SK-N-SH (cell line): Measurements from ENCODE around the gene PRKN. TPM values are rescaled to one million over a fixed set of nuclear protein-coding genes. Genes with fewer than 3 reads are reported as not detected.

Experiments used
- CTCF ChIA-PET: fragments of 300-600, 350-600 bp; formaldehyde crosslinking; extraction: SDS; loops from one replicate; lab custom pipeline; 2021; lab: Yijun Ruan, JAX
- POLR2A ChIA-PET: fragments of 350-600 bp; sonication (Branson Sonifier 250); formaldehyde crosslinking; extraction: SDS; loops from one replicate; lab custom pipeline; 2020; ENCODE audit warnings: antibody characterized with exemption, inconsistent platforms; lab: Yijun Ruan, JAX
- DNase-seq: peaks from one replicate; pipeline ENCODE4 v3.0.0; 2012
- H2AFZ ChIP-seq: fragments of 200-600 bp; sonication (generic); 2 replicates; pipeline ENCODE4 v1.8.1; 2016; ENCODE audit warnings: antibody characterized with exemption, mild to moderate bottlenecking, low read depth
- H3F3A ChIP-seq: fragments of 200-600 bp; sonication (generic); replicated peaks from 2 replicates; pipeline ENCODE3; 2016; ENCODE audit warnings: antibody characterized with exemption, mild to moderate bottlenecking; ENCODE audit not compliant: insufficient read depth
- H3K27ac ChIP-seq, 2 experiments: fragments of 200-500 bp in 1 of 2; fragments of 200-600 bp in 1 of 2; sonication (Bioruptor generic) in 1 of 2; sonication (generic), shearing (Covaris generic) in 1 of 2; 2 replicates each; pipeline versions ENCODE4 v1.5.1 to v1.6.1; 2014 to 2016; ENCODE audit warnings: low read depth in 2 of 2, inconsistent platforms in 1 of 2, low read length in 1 of 2, mild to moderate bottlenecking in 1 of 2, mixed read lengths in 1 of 2
- H3K27me3 ChIP-seq: fragments of 200-600 bp; sonication (generic), shearing (Covaris generic); 2 replicates; pipeline ENCODE4 v1.6.1; 2016; ENCODE audit warnings: mixed run types; ENCODE audit not compliant: insufficient read depth
- H3K36me3 ChIP-seq, 2 experiments: fragments of 200-500 bp in 1 of 2; fragments of 200-600 bp in 1 of 2; sonication (Bioruptor generic) in 1 of 2; sonication (generic) in 1 of 2; replicated peaks in 1 of 2; 2 replicates each; pipeline versions ENCODE3 to v1.5.1; 2014 to 2016; ENCODE audit warnings: low read length in 1 of 2, mild to moderate bottlenecking in 1 of 2; ENCODE audit not compliant: insufficient read depth in 2 of 2, control insufficient read depth in 1 of 2
- H3K4me1 ChIP-seq, 2 experiments: fragments of 200-500 bp in 1 of 2; fragments of 200-600 bp in 1 of 2; sonication (Bioruptor generic) in 1 of 2; sonication (generic), shearing (Covaris generic) in 1 of 2; 2 replicates each; pipeline versions ENCODE4 v1.5.1 to v1.6.1; 2014 to 2016; ENCODE audit warnings: low read depth in 1 of 2, low read length in 1 of 2, mixed run types in 1 of 2; ENCODE audit not compliant: insufficient read depth in 2 of 2, control insufficient read depth in 1 of 2
- H3K4me2 ChIP-seq: fragments of 200-600 bp; sonication (generic), shearing (Covaris generic); 2 replicates; pipeline ENCODE4 v1.6.1; 2017; ENCODE audit warnings: mixed run types
- H3K4me3 ChIP-seq, 2 experiments: fragments of 200-500 bp in 1 of 2; fragments of 200-600 bp in 1 of 2; sonication (Bioruptor generic) in 1 of 2; sonication (generic), shearing (Covaris generic) in 1 of 2; 2 replicates each; pipeline versions ENCODE4 v1.5.1 to v1.8.1; 2014 to 2016; ENCODE audit warnings: low read depth in 2 of 2, inconsistent platforms in 1 of 2, low read length in 1 of 2, mild to moderate bottlenecking in 1 of 2, mixed read lengths in 1 of 2, moderate library complexity in 1 of 2
- H3K79me2 ChIP-seq: fragments of 200-600 bp; sonication (generic); 2 replicates; pipeline ENCODE4 v1.8.1; 2017; ENCODE audit warnings: mild to moderate bottlenecking; ENCODE audit not compliant: insufficient read depth
- H3K9ac ChIP-seq: fragments of 200-600 bp; sonication (generic); 2 replicates; pipeline ENCODE4 v1.6.1; 2017; ENCODE audit warnings: mixed run types
- H3K9me2 ChIP-seq: fragments of 200-600 bp; sonication (generic); 2 replicates; pipeline ENCODE4 v1.6.1; 2017; ENCODE audit warnings: mixed run types
- H3K9me3 ChIP-seq: fragments of 200-600 bp; sonication (generic); 2 replicates; pipeline ENCODE4 v1.6.1; 2017; ENCODE audit warnings: mixed run types, mild to moderate bottlenecking, moderate library complexity
- H4K20me1 ChIP-seq: fragments of 200-600 bp; sonication (generic); 2 replicates; pipeline ENCODE4 v1.6.1; 2017; ENCODE audit warnings: mild to moderate bottlenecking, mixed run types; ENCODE audit not compliant: insufficient read depth
- CHD2 ChIP-seq: fragments of 150-350 bp; IDR thresholded peaks from 2 replicates; pipeline ENCODE4 v1.6.1; 2018; ENCODE audit warnings: low read length; ENCODE audit not compliant: partially characterized antibody
- ELF1 ChIP-seq: IDR thresholded peaks from 2 replicates; pipeline ENCODE4 v1.4.0; 2012
- FOXJ3 ChIP-seq: sonication (generic); formaldehyde crosslinking; IDR thresholded peaks from 2 replicates; pipeline ENCODE4 v1.5.1; 2020; ENCODE audit warnings: mild to moderate bottlenecking, missing genetic modification reagents
- FOXM1 ChIP-seq: IDR thresholded peaks from 2 replicates; pipeline ENCODE4 v1.4.0; 2012; ENCODE audit warnings: low read depth, mild to moderate bottlenecking
- GATA2 ChIP-seq: sonication (generic); formaldehyde crosslinking; IDR thresholded peaks from 2 replicates; pipeline ENCODE4 v1.5.0; 2020; ENCODE audit warnings: mild to moderate bottlenecking, missing genetic modification reagents
- JUND ChIP-seq: IDR thresholded peaks from 2 replicates; pipeline ENCODE4 v1.4.0; 2012
- MEF2A ChIP-seq: IDR thresholded peaks from 2 replicates; pipeline ENCODE4 v1.4.0; 2012; ENCODE audit warnings: low read depth, borderline replicate concordance
- NRF1 ChIP-seq: IDR thresholded peaks from 2 replicates; pipeline ENCODE4 v1.6.1; 2012; ENCODE audit warnings: low read depth, mild to moderate bottlenecking, low read length
- POLR2AphosphoS5 ChIP-seq: IDR thresholded peaks from 2 replicates; pipeline ENCODE4 v1.6.1; 2012; ENCODE audit warnings: low read depth, low read length
- RFX5 ChIP-seq: IDR thresholded peaks from 2 replicates; pipeline ENCODE4 v1.6.1; 2012; ENCODE audit warnings: mild to moderate bottlenecking, improper control_type of control experiment, low read length
- TAF1 ChIP-seq: IDR thresholded peaks from 2 replicates; pipeline ENCODE4 v1.6.1; 2012; ENCODE audit warnings: low read depth, mild to moderate bottlenecking, low read length, moderate library complexity, borderline replicate concordance
- TEAD4 ChIP-seq: IDR thresholded peaks from 2 replicates; pipeline ENCODE4 v1.4.0; 2012; ENCODE audit warnings: mild to moderate bottlenecking, borderline replicate concordance; ENCODE audit not compliant: insufficient read depth
- YY1 ChIP-seq: IDR thresholded peaks from 2 replicates; pipeline ENCODE4 v1.4.0; 2012; ENCODE audit warnings: low read depth, mild to moderate bottlenecking
- WGBS: methylation state at CpG from one replicate; pipeline ENCODE4 v1.1.6; 2017; ENCODE audit warnings: low lambda C conversion rate; 5-methylcytosine and 5-hydroxymethylcytosine counted together
- polyA plus RNA-seq, 3 experiments: library from polyadenylated mRNA; depleted of rRNA; stranded (reverse); fragments of >200 nt; gene quantifications; 2 replicates each; pipeline ENCODE4 v1.2.3, GENCODE V29; 2012
- TF ChIP-seq, protein P1 (sequence below): IDR thresholded peaks from 2 replicates; pipeline ENCODE4 v1.6.1; 2012; ENCODE audit warnings: mild to moderate bottlenecking, low read depth, low read length, moderate library complexity
- TF ChIP-seq, protein P2 (sequence below): fragments of 200-600 bp; sonication (generic); IDR thresholded peaks from 2 replicates; pipeline ENCODE4 v1.6.1; 2017; ENCODE audit warnings: antibody characterized with exemption, mild to moderate bottlenecking, moderate library complexity

PRKN gene
- polyA plus RNA-seq, 1 of the 3 experiments (the other 2 are of a cell fraction): 0.76 TPM

DNA sequence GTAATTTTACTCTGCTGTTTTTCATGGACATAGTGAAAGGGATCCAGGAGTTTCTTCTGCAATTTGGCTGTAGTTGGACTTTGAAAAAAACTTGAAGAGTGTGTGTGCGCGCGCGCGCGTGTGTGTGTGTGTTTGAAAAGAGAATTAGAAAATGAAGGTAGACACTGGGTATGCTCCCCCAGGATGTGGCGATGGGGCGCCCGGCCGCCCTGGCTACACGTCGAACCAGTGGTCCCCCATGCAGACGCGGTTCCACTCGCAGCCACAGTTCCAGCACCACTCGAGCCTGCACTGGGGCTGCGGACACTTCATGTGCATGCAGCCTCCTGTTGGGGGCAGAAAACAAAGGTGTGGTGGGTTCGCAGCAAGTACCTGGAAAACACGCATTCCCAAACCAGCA, 1377.7 kb downstream of the PRKN start:
- H3K79me2 ChIP-seq: no peaks in the 10 kb centered on the region
- H3K9me2 ChIP-seq: no peaks in the 10 kb centered on the region
- no peak overlapping the region for H3K9ac ChIP-seq
- ChIA-PET CTCF (no interaction called here), POLR2A (no interaction called here)
- no peak for TF ChIP-seq GATA2 (CRISPR knock-in tag)
- TF ChIP-seq CHD2: no peak
- no peak for TF ChIP-seq TEAD4
- no peak for TF ChIP-seq POLR2AphosphoS5
- TF ChIP-seq ELF1: no peak
- no peak for TF ChIP-seq FOXJ3
- TF ChIP-seq NRF1: no peak
- TF ChIP-seq, protein P1, sequence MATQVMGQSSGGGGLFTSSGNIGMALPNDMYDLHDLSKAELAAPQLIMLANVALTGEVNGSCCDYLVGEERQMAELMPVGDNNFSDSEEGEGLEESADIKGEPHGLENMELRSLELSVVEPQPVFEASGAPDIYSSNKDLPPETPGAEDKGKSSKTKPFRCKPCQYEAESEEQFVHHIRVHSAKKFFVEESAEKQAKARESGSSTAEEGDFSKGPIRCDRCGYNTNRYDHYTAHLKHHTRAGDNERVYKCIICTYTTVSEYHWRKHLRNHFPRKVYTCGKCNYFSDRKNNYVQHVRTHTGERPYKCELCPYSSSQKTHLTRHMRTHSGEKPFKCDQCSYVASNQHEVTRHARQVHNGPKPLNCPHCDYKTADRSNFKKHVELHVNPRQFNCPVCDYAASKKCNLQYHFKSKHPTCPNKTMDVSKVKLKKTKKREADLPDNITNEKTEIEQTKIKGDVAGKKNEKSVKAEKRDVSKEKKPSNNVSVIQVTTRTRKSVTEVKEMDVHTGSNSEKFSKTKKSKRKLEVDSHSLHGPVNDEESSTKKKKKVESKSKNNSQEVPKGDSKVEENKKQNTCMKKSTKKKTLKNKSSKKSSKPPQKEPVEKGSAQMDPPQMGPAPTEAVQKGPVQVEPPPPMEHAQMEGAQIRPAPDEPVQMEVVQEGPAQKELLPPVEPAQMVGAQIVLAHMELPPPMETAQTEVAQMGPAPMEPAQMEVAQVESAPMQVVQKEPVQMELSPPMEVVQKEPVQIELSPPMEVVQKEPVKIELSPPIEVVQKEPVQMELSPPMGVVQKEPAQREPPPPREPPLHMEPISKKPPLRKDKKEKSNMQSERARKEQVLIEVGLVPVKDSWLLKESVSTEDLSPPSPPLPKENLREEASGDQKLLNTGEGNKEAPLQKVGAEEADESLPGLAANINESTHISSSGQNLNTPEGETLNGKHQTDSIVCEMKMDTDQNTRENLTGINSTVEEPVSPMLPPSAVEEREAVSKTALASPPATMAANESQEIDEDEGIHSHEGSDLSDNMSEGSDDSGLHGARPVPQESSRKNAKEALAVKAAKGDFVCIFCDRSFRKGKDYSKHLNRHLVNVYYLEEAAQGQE: no peak
- TF ChIP-seq FOXM1: no peak
- TF ChIP-seq MEF2A: no peak
- TF ChIP-seq, protein P2, sequence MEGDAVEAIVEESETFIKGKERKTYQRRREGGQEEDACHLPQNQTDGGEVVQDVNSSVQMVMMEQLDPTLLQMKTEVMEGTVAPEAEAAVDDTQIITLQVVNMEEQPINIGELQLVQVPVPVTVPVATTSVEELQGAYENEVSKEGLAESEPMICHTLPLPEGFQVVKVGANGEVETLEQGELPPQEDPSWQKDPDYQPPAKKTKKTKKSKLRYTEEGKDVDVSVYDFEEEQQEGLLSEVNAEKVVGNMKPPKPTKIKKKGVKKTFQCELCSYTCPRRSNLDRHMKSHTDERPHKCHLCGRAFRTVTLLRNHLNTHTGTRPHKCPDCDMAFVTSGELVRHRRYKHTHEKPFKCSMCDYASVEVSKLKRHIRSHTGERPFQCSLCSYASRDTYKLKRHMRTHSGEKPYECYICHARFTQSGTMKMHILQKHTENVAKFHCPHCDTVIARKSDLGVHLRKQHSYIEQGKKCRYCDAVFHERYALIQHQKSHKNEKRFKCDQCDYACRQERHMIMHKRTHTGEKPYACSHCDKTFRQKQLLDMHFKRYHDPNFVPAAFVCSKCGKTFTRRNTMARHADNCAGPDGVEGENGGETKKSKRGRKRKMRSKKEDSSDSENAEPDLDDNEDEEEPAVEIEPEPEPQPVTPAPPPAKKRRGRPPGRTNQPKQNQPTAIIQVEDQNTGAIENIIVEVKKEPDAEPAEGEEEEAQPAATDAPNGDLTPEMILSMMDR: no peak
- no peak for TF ChIP-seq YY1
- no peak for TF ChIP-seq RFX5
- no peak for TF ChIP-seq TAF1
- H2AFZ ChIP-seq: no peak overlapping the region
- no peaks in the 10 kb centered on the region for H3K27me3 ChIP-seq
- H3K27ac ChIP-seq: no peak overlapping the region
- no peaks in the 10 kb centered on the region for H3K4me1 ChIP-seq
- H3K9me3 ChIP-seq: no peaks in the 10 kb centered on the region
- no peak overlapping the region for H3K4me2 ChIP-seq
- no peak for DNase-seq
- no peaks in the 10 kb centered on the region for H3K36me3 ChIP-seq
- 89% methylated on average over 18 of the region's 19 CpGs for WGBS
- no peak overlapping the region for H3K4me3 ChIP-seq
- H4K20me1 ChIP-seq: no peaks in the 10 kb centered on the region
- no peaks in the 10 kb centered on the region for H3F3A ChIP-seq

DNA sequence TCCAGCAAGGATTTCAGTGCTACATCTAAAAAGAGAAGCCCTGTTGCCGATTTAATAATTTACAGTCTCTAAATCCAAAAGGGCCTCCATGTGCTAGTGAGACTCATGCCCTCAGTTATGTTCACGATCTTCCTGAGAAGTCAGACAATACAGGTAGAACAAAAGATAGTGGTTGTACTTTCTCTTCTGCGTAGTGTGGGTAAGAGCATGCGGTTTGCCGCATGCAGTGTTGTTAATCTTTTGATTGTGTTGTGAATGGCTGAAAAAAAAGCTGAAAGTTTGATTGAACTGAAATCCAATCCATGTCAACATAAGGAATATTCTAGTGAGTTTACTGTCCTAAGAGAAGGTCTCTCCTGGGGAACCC, 1379.0 kb downstream of the PRKN start:
- Histone ChIP-seq H3K9ac (no peak overlapping the region), H2AFZ (no peak overlapping the region), H3K4me3 (no peak overlapping the region), H3K4me2 (no peak overlapping the region), H3K9me3 (no peaks in the 10 kb centered on the region), H3K27me3 (no peaks in the 10 kb centered on the region), H3K9me2 (no peaks in the 10 kb centered on the region), H4K20me1 (no peaks in the 10 kb centered on the region), H3F3A (no peaks in the 10 kb centered on the region), H3K79me2 (no peaks in the 10 kb centered on the region), H3K27ac (no peak overlapping the region), H3K36me3 (no peaks in the 10 kb centered on the region), H3K4me1 (no peaks in the 10 kb centered on the region)
- no peak for DNase-seq
- no peak for TF ChIP-seq JUND
- 78% methylated on average over 5 of the region's 5 CpGs for WGBS
- POLR2A ChIA-PET: no interaction called here
- CTCF ChIA-PET: no interaction called here
